AG04450 (cell line): ENCODE data around the gene CERS6. TPM values are rescaled to one million over a fixed set of nuclear protein-coding genes. Genes with fewer than 3 reads are reported as not detected.

Source experiments
- CTCF ChIA-PET: fragments of 300-600, 350-600 bp; formaldehyde crosslinking; extraction: SDS; loops from one replicate; lab custom pipeline; 2022; ENCODE audit warnings: antibody characterized with exemption, inconsistent platforms; lab: Charles Lee
- POLR2A ChIA-PET: fragments of 350-600 bp; formaldehyde crosslinking; extraction: SDS; loops from one replicate; lab custom pipeline; 2021; ENCODE audit warnings: antibody characterized with exemption, inconsistent platforms; lab: Yijun Ruan, JAX
- DNase-seq: peaks from one replicate; pipeline ENCODE4 v3.0.0-alpha.2; 2011; ENCODE audit warnings: low read depth, low spot score
- H3K27ac ChIP-seq: one replicate; pipeline ENCODE4 v1.5.1; 2012; ENCODE audit warnings: low read depth, low read length, control low read depth
- H3K27me3 ChIP-seq: one replicate; pipeline ENCODE4 v1.6.0; 2012; ENCODE audit warnings: low read length; ENCODE audit not compliant: control insufficient read depth, insufficient read depth
- H3K4me3 ChIP-seq: 2 replicates; pipeline ENCODE4 v1.5.1; 2011; ENCODE audit warnings: mild to moderate bottlenecking, low read depth, low read length, control low read depth
- H3K9me3 ChIP-seq: 2 replicates; pipeline ENCODE4 v1.5.1; 2012; ENCODE audit warnings: low read length; ENCODE audit not compliant: control insufficient read depth, insufficient read depth
- CTCF ChIP-seq: IDR thresholded peaks from 2 replicates; pipeline ENCODE4 v1.5.1; 2011; ENCODE audit warnings: low read depth, low read length, control low read depth, inconsistent platforms
- polyA plus RNA-seq: library from polyadenylated mRNA; depleted of rRNA; stranded (reverse); fragments of >200 nt; gene quantifications from 2 replicates; pipeline ENCODE4 v1.2.3, GENCODE V29; 2011

Gene CERS6
- polyA plus RNA-seq, 1 experiment, result 6.2 TPM

GRCh38 chr2:168626647-168627046, 170.6 kb downstream of the CERS6 start:
- no peaks in the 10 kb centered on the region for H3K27me3 ChIP-seq
- H3K27ac ChIP-seq, result no peak overlapping the region
- TF ChIP-seq CTCF, result no peak
- H3K4me3 ChIP-seq, result no peak overlapping the region
- ChIA-PET POLR2A (no interaction called here), CTCF (no interaction called here)
- no peaks in the 10 kb centered on the region for H3K9me3 ChIP-seq
- no peak for DNase-seq

GRCh38 chr2:168632709-168633121, 176.6 kb downstream of the CERS6 start:
- H3K27ac ChIP-seq, result no peak overlapping the region
- POLR2A ChIA-PET, result interaction anchor here (1.1 kb wide), 1 partner anchor 11 kb away, joined by 4 read pairs; no protein-coding TSS in a partner anchor

GRCh38 chr2:168633200-168633599, 177.1 kb downstream of the CERS6 start:
- TF ChIP-seq CTCF, result no peak
- H3K9me3 ChIP-seq, result no peaks in the 10 kb centered on the region
- POLR2A ChIA-PET, result interaction anchor here (1.1 kb wide), 1 partner anchor 11 kb away, joined by 4 read pairs; no protein-coding TSS in a partner anchor
- no peaks in the 10 kb centered on the region for H3K27me3 ChIP-seq
- CTCF ChIA-PET, result interaction anchor here (1.5 kb wide), 1 partner anchor 286 kb away, joined by 3 read pairs; no protein-coding TSS in a partner anchor
- no peak overlapping the region for H3K27ac ChIP-seq
- H3K4me3 ChIP-seq, result no peak overlapping the region
- no peak for DNase-seq

More at GRCh38 chr2:168632709-168633121, 176.6 kb downstream of the CERS6 start:
- Histone ChIP-seq H3K9me3 (no peaks in the 10 kb centered on the region), H3K27me3 (no peaks in the 10 kb centered on the region), H3K4me3 (no peak overlapping the region)
- no peak for DNase-seq
- CTCF ChIA-PET, result interaction anchor here (1.5 kb wide), 1 partner anchor 286 kb away, joined by 3 read pairs; no protein-coding TSS in a partner anchor
- TF ChIP-seq CTCF, result no peak

- CTCF ChIA-PET, result interaction anchor here (1.5 kb wide), 1 partner anchor 287 kb away, joined by 3 read pairs; no protein-coding TSS in a partner anchor
- H3K27ac ChIP-seq, result no peak overlapping the region
- TF ChIP-seq CTCF, result no peak
- DNase-seq, result no peak
- POLR2A ChIA-PET, result no interaction called here
- H3K9me3 ChIP-seq, result no peaks in the 10 kb centered on the region
- H3K27me3 ChIP-seq, result no peaks in the 10 kb centered on the region
- H3K4me3 ChIP-seq, result no peak overlapping the region
Observed at GRCh38 chr2:168633895-168634294, 177.8 kb downstream of the CERS6 start.

GRCh38 chr2:168635065-168635577, 179.0 kb downstream of the CERS6 start:
- ChIA-PET CTCF (interaction anchor here (0.9 kb wide), 1 partner anchor 292 kb away, joined by 3 read pairs; no protein-coding TSS in a partner anchor), POLR2A (no interaction called here)
- peak overlapping the region; percentile 14; the same call in 1 of the 2 replicates for H3K4me3 ChIP-seq
- no peaks in the 10 kb centered on the region for H3K9me3 ChIP-seq
- no peak for TF ChIP-seq CTCF
- DNase-seq, result peak; percentile 27
- H3K27me3 ChIP-seq, result no peaks in the 10 kb centered on the region
- no peak overlapping the region for H3K27ac ChIP-seq
